HL-60 (cell line): Measurements from ENCODE around the gene RHOF.

Experiments used
- DNase-seq, 2 experiments: peaks; one replicate each; pipeline ENCODE4 v3.0.0-alpha.2; 2010 to 2020; ENCODE audit warnings: low read depth in 1 of 2, low spot score in 1 of 2
- H3K27ac ChIP-seq: fragments of 250-450 bp; sonication (Bioruptor Pico); replicated peaks from 2 replicates; pipeline ENCODE4 v1.5.1; 2020; ENCODE audit warnings: mild to moderate bottlenecking, moderate library complexity
- H3K27me3 ChIP-seq: fragments of 250-450 bp; sonication (Bioruptor Pico); 2 replicates; pipeline ENCODE4 v1.5.1; 2021; ENCODE audit warnings: mild to moderate bottlenecking, moderate library complexity; ENCODE audit not compliant: insufficient read depth, poor library complexity, severe bottlenecking
- H3K4me3 ChIP-seq: replicated peaks from 2 replicates; pipeline ENCODE4 v1.5.1; 2011; ENCODE audit warnings: mild to moderate bottlenecking, control low read depth, low read length; ENCODE audit not compliant: insufficient read depth
- GABPA ChIP-seq: IDR thresholded peaks from 2 replicates; pipeline ENCODE4 v1.6.1; 2012; ENCODE audit warnings: low read depth
- POLR2AphosphoS5 ChIP-seq: IDR thresholded peaks from 2 replicates; pipeline ENCODE4 v1.6.1; 2012; ENCODE audit warnings: low read depth
- SPI1 ChIP-seq: IDR thresholded peaks from 2 replicates; pipeline ENCODE4 v1.6.1; 2012; ENCODE audit warnings: low read depth, mild to moderate bottlenecking, borderline replicate concordance
- TF ChIP-seq, protein P1 (sequence below): IDR thresholded peaks from one replicate; pipeline ENCODE4 v1.5.1; 2011; ENCODE audit warnings: low read length, control low read depth, inconsistent platforms; ENCODE audit not compliant: insufficient read depth
- TF ChIP-seq, protein P2 (sequence below): IDR thresholded peaks from 2 replicates; pipeline ENCODE4 v1.6.1; 2012; ENCODE audit warnings: low read depth; ENCODE audit not compliant: insufficient replicate concordance

RHOF gene

DNA sequence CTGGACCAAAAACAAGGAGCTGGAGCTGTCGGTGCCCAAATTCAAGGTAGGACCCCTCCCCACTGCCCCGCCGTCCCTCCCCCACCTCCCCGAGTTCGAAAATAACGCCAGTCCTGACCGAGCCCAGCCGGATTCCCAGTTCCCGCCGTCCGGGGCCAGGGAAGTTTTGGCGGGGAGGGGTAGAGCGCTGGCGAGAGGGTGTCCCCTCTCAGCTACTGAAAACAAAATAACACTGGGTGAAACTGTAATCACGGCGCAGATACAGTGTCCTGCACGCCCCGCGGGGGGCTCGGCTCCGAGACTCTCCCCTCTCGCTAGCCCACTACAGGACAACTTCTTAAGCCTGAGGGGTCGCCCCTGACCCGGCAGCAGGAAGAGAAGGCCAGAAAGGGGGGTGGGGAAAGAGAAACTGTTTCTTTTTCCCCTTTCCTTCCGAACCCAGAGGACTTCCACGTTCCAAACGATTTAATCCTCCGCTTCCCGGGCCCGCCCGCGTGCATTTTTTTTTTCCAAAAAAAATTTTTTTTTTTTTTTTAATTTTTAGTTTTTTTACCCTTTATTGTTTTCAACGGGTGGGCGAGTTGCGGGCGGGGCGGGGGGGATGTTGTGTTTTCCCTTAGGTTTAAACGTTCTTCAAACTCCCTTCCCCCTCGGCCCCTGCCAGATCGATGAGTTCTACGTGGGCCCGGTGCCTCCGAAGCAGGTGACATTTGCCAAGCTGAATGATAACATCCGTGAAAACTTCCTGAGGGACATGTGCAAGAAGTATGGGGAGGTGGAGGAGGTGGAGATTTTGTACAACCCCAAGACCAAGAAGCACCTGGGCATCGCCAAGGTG, 11.9 kb upstream of the RHOF start:
- Histone ChIP-seq H3K27ac (peak overlapping the region; percentile 91), H3K4me3 (peak overlapping the region; percentile 82), H3K27me3 (no peaks in the 10 kb centered on the region)
- TF ChIP-seq, protein P1, sequence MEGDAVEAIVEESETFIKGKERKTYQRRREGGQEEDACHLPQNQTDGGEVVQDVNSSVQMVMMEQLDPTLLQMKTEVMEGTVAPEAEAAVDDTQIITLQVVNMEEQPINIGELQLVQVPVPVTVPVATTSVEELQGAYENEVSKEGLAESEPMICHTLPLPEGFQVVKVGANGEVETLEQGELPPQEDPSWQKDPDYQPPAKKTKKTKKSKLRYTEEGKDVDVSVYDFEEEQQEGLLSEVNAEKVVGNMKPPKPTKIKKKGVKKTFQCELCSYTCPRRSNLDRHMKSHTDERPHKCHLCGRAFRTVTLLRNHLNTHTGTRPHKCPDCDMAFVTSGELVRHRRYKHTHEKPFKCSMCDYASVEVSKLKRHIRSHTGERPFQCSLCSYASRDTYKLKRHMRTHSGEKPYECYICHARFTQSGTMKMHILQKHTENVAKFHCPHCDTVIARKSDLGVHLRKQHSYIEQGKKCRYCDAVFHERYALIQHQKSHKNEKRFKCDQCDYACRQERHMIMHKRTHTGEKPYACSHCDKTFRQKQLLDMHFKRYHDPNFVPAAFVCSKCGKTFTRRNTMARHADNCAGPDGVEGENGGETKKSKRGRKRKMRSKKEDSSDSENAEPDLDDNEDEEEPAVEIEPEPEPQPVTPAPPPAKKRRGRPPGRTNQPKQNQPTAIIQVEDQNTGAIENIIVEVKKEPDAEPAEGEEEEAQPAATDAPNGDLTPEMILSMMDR = no peak
- no peak for TF ChIP-seq GABPA
- no peak for TF ChIP-seq SPI1
- TF ChIP-seq POLR2AphosphoS5 = no peak
- TF ChIP-seq, protein P2, sequence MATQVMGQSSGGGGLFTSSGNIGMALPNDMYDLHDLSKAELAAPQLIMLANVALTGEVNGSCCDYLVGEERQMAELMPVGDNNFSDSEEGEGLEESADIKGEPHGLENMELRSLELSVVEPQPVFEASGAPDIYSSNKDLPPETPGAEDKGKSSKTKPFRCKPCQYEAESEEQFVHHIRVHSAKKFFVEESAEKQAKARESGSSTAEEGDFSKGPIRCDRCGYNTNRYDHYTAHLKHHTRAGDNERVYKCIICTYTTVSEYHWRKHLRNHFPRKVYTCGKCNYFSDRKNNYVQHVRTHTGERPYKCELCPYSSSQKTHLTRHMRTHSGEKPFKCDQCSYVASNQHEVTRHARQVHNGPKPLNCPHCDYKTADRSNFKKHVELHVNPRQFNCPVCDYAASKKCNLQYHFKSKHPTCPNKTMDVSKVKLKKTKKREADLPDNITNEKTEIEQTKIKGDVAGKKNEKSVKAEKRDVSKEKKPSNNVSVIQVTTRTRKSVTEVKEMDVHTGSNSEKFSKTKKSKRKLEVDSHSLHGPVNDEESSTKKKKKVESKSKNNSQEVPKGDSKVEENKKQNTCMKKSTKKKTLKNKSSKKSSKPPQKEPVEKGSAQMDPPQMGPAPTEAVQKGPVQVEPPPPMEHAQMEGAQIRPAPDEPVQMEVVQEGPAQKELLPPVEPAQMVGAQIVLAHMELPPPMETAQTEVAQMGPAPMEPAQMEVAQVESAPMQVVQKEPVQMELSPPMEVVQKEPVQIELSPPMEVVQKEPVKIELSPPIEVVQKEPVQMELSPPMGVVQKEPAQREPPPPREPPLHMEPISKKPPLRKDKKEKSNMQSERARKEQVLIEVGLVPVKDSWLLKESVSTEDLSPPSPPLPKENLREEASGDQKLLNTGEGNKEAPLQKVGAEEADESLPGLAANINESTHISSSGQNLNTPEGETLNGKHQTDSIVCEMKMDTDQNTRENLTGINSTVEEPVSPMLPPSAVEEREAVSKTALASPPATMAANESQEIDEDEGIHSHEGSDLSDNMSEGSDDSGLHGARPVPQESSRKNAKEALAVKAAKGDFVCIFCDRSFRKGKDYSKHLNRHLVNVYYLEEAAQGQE = no peak
- DNase-seq = peak in 1 of 2 experiments; percentile 13

DNA sequence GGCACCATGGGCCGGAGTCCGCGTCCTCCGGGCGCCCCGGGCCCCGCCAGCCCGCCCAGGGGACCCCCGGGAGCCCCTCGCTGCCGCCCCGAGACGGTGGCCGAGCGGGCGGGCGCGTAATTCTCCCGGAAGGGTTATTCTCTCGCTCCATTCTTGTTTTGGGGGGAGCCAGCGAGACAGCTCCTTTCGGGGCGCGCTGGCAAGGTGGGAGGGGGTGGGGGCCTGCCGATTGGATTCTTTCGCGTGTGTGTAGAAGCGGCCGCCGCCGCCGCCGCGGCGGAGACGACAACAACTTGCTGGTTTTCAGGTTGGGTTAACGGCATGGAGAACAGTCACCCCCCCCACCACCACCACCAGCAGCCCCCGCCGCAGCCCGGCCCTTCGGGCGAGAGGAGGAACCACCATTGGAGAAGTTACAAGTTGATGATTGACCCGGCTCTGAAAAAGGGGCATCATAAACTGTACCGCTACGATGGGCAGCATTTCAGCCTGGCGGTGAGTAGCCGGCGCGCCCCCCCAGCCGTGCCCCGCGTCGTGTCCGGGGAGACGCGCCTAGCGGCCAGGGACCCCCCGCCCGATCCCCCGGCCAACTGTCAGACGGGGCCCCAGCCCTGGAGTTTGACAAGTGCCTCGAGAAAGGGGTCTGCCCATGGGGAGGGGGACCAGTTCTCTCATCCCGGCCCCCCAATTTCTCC, 11.1 kb upstream of the RHOF start:
- Histone ChIP-seq H3K27ac (peak overlapping the region; percentile 91), H3K4me3 (peak overlapping the region; percentile 82), H3K27me3 (no peaks in the 10 kb centered on the region)
- no peak for TF ChIP-seq GABPA
- TF ChIP-seq POLR2AphosphoS5 = no peak
- TF ChIP-seq, protein P1 = no peak
- TF ChIP-seq, protein P2 = no peak
- no peak for TF ChIP-seq SPI1
- DNase-seq = peak in 1 of 2 experiments; percentile 80

DNA sequence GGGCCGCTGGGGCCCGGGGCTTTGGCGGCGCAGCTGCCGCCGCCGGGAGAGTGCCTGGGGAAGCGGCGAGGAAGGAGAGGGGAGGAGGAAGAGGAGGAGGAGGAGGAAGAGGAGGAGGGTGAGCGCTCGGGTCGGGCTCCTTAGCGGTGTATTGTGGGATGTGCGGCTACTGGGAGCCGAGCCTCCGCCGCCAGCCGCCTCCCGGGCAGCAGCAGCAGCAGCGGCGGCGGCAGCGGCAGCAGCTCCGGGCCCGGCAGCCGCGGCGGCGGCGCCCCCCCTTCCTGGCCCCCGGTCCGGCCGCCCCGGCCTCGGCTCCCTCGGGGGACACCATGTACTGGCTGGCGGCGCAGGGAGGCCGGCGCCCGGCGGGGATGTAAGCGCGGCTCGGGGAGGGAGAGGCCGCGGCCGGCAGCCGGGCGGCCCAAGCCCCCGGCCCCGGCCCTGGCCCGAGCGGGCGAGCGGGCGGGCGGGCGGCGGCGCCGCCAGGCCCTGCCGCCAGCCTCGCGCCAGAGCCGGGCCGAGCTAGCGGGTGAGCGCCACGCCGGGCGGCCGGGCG, 10.5 kb upstream of the RHOF start, which contains the start of gene SETD1B:
SETD1B (plus strand) TSS at position 149 of the 556 bp plus-strand sequence. CDS start 729 bp downstream, outside the sequence.
- H3K4me3 ChIP-seq = peak within 1 kb of the TSS; percentile 82
- DNase-seq = peak; percentile 80 to 83
- peak within 1 kb of the TSS; percentile 98 for H3K27ac ChIP-seq
- TF ChIP-seq POLR2AphosphoS5 (0 out of 2 replicates have a peak, but pooled peaks have one; percentile 28), SPI1 (no peak), GABPA (no peak)
- no peaks in the 10 kb centered on the region for H3K27me3 ChIP-seq
